Hippocampal formation (tissue), 2 donors: ENCODE results near the gene CLDND2.
A peak's percentile ranks its signal among the peaks of the same experiment; 100 is the strongest.
"Not testable (repeated sequence)": the region's sequence is repeated elsewhere in the genome, so short reads cannot be mapped to it uniquely, and the experiment has no call there.

Experiments used
- DNase-seq, 2 donors: peaks; one replicate each; lab custom pipeline; 2025; lab: John Stamatoyannopoulos, UW

Gene CLDND2, protein sequence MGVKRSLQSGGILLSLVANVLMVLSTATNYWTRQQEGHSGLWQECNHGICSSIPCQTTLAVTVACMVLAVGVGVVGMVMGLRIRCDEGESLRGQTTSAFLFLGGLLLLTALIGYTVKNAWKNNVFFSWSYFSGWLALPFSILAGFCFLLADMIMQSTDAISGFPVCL

DNA sequence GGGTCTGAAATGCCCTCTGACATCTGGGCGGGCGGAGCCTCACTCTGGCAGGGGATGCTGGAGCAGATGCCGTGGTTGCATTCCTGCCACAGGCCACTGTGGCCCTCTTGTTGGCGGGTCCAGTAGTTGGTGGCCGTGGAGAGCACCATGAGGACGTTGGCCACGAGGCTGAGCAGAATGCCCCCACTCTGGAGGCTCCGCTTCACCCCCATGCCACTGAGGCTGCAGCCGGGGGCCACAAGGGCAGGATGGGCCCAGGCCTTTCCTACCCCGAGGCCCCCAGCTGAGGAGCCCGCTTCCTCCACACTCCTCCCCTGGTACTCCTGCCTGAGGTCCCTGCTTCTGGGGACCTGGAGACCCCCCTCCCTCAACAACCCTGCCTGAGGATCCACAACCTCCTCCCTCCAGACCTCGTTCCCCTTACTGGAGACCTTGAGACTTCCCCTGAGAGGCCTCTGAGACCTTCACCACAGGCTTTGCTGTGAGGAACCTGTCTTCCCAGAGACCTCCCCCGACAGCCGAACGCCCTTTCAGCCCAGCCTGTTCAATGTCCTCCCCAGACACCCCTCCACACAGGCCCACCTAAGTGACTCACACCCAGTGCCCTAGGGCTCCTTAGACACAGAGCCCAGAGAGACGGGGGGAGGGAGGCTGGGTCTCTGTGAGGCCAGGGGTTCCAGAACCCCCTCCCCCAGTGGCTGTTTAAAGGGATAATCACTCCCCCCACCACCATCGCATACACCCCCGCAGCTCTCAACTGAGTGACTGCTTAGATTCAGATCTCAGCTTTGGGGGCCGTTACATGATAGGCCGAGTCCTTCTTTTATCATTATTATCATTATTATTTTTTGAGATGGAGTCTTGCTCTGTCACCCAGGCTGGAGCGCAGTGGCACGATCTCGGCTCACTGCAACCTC is at the start of gene CLDND2:
CLDND2 (minus strand) TSS at position 638 of the 917 bp plus-strand sequence; CDS start at position 212, 426 bp downstream.
- DNase-seq: no peak

DNA sequence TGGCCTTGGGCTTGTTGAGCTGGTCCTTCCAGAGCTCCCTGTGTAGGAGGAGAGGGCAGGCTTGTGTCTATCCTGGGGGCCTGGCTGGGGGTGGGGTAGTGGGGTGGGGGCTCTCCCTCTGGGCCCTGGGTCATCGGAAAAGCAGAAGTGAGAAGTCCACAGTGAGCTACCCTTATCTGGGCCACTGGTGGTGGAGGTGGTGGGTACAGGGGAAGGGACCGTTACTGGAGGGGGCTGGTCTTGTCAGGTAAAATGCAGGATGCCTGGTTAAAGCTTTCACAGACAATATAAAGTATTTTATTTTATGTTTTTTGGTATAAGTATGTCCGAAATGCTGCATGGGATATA is 49.0 kb upstream of the CLDND2 start:
- DNase-seq: no peak

DNA sequence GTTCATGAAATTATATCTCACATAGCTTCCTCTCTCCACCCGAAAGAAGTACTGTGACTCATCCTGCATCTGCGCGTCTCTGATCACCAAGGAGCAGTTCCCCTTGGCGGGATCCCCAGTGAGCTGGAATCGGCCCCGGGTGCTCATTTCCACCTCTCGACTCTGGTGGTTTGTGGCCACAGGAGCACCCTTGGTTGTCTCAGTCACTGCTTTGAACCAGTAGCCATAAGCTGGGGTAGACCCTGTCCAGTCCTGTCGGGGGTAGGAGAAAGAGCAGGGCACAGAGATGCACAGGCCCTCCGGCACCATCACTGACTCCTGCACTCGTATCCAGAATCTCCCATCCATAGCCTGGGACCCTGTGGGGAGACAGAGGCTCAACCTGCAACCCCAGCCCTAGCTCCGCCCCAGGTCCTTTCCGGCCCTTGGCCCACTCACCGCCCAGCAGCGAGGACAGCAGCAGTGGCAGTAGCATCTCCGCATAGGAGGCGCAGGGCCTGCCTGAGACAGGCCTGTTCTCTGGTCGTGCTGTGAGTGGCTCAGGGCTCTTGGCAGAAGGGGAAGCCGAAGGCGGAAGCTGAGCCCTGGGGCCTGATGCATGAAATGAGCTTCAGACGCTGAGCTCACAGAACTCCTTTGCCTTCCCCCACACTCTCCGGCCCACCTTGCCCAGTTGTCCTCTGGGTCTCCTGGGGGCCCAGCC is 48.5 kb upstream of the CLDND2 start, which contains the start of gene SIGLEC10:
SIGLEC10 (minus strand) TSS at position 536 of the 703 bp plus-strand sequence; CDS start at position 475, 61 bp downstream.
- peak in 1 of 2 donors; percentile 36 for DNase-seq

DNA sequence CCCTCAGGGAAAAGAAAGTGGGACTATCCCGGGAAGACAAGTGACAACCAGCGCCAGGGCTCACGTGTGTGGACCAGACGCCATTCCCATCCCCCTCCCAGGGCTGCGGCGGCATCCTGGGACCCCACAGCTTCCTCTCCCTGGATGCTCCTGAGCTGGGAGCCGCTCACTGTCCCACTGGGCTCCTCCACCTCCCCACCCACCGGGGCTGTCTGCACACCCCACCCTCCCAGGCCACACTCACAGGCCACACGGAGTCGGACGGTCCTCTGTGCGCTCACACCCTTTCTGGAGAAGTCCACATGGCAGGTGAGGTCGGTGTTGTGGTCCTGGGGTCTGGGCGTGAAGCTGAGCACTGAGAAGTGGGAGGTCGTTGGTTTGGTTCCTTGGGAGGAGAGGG is 47.6 kb upstream of the CLDND2 start:
- not testable (repeated sequence) for DNase-seq

DNA sequence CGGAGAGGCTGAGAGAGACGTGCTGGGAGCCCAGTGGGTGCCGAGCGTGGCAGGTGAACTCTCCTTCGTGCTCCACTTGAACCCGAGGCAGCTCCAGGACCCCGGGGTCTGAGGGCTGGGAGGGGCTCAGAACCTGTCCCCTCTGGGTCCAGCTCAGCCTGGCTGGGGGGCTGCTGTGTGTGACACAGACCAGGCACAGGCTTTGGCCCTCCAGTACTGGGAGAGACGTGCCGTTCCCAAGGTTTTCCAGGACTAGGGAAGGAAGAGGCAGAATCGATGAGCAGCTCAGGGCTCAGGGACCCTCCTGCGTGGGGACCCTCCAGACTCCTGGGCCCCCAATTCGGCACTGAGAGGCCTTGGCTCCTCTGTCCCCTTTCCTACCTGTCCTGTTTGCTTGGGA is 46.4 kb upstream of the CLDND2 start:
- DNase-seq: no peak

DNA sequence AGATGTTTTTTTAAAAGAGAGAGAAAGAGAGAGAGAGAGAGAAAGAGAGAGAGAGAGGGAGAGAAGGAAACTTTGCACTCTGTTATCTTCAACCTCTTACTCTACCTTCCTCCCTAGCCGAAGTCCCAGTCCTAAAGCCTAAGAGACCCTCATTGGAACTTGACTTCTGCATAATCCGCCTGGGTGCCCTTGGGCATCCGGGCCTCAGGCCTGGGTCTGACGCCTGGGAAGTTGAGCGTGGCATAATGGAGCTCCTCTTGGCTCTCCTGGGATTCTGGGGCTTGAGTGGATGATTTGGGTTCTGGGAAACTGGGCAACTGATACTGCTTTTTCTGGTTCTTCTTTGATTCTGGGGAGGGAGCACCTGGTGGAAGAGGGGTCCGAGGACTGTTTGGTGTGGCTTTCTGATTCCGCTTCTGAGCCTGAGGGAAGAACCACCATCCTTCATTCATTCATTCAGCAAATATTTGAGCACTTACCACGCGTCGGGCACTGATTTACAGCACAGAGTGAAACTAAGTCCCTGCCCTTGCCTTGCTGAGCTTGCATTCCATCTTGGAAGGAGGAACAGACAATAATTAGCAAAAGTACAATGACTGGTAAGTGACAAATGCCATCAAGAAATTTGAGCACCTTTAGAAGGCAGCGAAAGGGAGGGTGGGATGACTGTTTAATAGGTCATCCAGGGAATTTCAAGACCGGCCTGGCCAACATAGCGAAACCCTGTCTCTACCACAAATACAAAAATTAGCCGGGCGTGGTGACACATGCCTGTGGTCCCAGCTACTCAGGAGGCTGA is 42.3 kb upstream of the CLDND2 start:
- no peak for DNase-seq

DNA sequence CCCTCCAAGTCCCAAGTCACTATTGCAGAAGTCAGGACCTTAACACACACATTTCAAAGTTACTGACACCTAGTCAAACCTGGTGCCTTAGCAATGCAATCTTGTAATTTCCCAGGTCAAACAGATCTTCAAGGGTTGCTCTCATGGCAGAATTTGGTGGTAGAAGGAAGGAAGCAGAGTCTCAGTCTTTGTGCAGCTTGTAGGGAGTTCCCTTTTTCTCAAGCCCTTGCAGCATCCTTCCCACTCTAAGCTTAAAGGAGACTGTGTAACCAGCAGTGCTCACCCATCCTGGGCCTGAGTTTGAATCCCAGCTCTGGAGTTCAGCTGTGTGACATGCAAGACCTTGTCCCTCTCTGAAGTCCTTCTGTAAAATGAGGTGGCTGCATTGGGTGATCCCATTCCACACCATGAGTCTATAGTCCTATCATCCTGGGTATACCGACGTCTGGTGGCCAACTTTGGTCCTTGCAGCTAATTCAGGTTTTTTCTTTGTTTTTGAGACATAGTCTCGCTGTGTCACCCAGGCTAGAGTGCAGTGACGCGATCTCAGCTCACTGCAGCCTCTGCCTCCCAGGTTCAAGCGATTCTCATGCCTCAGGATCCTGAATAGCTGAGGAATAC is 38.8 kb upstream of the CLDND2 start:
- no peak for DNase-seq

DNA sequence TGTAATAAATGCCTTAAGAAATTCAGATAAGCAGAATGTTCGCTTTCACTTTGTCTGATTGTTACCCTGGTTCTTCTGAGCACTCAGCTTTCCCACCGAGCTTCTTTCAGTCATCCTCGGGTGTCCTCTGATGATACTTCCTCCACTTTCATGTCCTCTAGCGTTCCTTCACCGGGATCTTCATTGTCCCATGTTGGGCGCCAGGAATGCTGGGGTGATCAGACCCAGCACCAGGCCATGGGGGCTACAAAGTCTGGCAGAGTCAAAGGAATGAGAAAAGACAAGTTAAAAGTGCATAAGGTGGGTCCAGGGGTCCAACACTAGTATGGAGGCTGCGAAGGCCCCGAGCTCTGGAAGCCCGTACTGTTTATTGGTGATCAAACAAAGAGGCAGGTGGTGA is 33.3 kb upstream of the CLDND2 start:
- DNase-seq: no peak

DNA sequence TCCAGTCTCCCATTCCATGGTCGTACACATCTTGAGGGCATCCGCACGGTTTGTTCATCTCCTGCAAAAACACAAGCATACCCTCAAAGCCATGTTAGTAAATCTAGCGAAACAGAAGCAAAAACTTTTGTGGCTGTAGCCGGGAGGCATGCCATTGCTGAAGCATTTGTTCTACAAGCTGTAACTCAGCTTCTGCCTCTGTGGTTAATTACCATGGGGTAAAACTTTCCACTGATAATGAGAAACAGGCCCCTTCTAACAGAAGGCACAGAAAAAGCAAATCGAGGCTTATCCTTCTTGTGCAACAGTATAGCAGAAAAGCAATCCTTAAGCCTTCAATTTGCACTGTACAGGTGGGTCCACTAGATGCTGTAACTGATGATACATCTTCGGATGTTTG is 31.1 kb upstream of the CLDND2 start:
- not testable (repeated sequence) for DNase-seq

DNA sequence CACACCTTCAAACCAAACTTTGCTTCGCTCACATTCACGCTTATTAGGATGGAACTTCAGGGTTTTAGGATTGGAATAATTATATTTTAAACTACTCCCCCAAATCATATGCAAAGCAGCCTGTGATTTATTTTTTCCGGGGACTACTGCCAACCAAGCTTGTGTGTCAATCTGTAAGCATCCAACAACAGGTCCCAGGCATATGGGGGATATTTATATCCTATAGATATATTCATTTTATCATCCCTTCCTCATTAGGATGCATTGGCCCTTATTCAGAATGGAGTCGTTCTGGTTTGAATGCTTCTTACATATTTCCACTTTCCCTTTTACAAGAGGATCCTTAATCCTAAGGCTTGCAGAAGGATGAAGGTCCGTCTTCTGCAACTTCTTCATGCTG is 30.4 kb upstream of the CLDND2 start:
- no peak for DNase-seq

DNA sequence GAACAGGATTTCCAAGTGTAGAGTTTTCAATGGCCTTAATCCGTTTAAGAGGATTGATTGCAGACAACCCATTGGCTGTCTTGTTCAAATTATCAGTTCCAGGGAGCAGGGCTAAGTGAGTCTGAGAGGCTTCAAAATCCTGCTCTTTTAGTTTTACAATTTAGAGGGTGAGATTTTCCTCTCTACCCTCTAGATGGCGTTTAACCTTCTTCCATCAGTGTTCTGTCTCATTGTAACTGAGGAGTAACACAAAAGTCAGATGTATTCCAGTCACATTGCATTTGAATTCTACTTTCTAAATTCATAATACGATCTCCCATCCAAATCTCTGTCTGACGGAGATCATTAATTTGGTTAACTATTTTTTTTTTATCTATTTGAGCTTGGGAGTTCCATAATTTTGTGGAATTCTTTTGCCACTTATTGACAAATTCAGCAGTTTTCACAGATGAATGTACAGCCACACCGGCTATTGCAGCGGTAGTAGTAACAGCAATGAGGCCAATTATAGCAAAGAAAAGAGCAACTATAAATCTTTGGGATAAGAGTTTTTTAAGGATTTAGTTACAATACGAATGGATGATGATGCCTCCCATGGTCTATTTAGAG is 29.4 kb upstream of the CLDND2 start:
- DNase-seq: peak in 1 of 2 donors; percentile 50

DNA sequence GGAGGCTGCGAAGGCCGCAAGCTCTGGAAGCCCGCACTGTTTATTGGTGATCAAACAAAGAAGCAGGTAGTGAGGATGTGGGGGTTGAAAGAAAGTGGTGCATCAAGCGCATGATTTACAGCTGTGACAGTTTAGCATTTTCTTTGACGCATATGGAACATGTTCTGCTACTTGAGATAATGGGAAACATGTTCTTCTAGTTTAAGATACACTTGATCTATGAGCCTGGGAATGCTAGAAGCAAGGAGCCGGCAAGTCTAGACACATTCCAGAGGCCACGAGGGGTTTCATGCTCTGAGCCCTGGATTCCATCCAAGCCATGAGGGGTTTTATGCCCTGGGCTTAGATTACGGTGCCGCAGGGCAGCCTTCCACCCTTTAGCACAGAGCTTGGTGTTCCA is 28.6 kb upstream of the CLDND2 start:
- DNase-seq: not testable (repeated sequence)

DNA sequence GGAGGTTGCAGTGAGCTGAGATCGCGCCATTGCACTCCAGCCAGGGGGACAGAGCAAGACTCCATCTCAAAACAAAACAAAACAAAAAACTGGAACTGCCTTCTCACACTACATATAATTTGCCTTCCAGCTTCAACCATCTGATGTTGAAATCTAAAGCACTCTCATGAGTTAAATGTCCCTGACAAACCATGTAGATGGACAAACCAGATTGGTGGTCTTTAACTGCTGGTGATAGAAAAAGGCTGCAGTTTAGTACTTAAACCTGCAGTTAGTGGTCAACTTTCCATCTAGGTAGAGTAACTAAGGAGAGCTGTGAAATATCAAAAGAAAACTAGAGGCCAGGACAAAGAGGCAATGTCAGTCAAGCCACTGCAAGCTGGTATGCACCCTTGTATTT is 27.4 kb upstream of the CLDND2 start:
- no peak for DNase-seq

DNA sequence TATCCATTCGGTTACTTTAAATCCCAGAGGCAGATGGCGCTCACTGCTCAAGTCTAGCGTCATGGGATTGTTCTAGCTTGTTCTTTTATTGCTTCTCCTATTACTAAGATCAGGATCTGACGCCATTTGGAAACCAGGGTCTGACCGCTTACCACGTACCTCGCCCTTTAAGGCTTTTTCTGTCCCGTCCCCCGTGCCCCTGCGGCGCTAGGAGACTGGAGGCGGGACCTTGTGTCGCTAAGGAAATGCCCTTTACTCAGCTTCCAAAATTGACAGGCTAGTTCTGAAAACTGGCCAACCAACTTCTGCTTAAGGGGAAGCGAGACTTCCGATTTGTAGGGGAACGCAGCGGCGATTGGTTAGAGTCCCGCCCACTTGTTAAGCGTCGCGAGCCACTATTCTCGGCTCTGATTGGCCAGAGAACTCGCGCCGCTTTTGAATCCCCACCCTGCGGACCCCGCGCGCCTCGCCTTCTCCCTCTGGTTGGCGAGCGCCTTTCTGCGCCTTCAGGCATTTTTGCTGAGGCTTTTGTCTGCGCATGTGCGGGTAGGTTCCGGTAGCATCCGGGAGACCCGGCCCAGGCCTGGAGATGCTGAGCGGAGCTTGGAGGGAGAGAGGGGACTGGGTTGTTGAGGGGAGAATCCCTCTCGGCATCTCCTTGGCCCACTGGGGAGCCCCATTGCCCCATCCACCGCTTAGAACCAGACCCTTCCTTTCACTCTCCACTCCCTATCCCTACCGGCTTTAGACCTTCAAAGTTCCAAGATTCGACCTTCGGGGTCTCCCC is 25.4 kb upstream of the CLDND2 start:
- DNase-seq: peak; percentile 85 to 92

DNA sequence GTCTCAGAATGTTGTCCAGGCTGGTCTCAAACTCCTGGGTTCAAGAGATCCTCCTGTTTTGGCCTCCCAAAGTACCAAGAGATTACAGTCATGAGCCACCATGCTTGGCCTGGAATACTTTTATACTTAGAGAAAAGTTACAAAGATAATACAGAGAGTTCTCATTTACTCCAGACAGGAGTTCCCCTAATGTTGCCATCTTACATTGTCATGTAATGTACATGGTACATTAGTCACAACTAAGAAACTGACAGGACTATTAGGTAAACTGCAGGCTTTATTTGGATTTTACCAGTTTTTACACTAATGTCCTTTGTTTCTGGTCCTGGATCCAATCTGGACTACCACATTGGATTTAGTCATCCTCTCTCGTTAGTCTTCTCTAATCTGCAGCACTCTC is 23.9 kb upstream of the CLDND2 start:
- DNase-seq: no peak

DNA sequence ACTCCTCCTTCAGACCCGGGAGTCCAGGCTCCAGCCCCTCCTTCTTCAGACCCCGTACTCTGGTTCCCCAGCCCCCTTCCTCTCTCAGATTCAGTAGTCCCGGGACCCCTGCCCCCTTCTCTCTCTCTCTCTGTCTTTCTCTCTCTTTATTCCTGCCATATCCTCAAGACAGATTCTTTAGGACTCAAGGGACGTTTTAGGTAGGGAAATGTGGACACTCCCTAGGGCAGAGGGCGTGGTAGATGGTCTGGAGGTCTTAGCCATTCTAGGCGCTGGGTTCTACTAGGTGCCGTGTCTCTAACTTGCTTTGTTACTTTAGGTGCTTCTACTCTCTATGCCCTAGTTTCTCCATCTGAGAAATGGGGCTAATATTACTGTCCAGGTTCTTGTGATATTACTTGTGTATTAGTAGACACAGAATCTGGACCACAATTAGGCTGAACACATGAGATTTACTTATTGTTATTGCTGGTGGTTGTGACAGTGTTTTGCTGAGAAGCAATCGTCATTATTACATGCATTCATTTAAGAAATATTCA is 22.3 kb upstream of the CLDND2 start:
- DNase-seq: no peak

DNA sequence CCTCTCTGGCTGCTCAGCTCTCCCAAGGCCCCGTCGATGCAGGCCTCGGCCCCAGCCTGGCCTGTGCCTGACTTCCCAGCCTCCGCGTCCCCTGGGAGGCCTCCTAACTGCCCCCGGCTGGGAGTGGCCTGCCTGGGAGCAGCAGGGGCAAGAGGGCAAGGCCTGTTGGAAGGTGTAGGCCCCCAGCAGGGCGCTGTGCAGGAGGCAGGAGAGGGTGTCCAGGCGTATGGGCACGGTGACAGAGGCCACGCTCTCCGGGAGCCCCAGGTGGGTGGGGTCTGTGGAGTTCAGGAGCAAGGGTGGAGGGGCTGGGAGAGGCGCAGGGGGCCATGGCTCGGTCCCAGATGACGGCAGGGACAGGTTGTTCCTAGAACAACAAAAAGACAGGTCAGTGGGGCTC is 20.3 kb upstream of the CLDND2 start:
- DNase-seq: no peak

DNA sequence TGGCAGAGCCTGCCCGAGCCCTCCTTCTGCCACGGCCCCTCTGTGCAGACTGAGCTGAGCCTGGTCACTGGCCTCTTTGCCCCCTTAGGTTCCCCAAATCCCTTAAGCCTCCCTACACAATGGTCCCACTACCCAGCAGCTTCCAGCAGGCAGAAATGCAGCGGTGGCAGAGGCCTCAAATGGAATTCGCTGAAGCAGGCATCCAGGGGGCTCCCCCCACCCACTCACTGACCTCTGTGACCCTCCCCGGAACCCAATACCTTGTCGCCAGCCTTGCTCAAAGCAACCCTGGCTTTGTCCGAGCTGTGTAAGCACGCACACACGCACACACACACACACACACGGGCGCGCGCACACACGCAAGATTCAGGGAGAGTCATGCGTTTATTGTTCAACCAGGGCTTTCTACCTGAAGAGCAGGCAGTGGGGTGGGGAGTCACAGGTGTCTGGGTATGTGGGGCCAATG is 19.2 kb upstream of the CLDND2 start, which contains the start of gene LIM2:
LIM2 (minus strand) TSS at position 51 of the 466 bp plus-strand sequence. CDS start 531 bp downstream, outside the sequence.
- DNase-seq: no peak

DNA sequence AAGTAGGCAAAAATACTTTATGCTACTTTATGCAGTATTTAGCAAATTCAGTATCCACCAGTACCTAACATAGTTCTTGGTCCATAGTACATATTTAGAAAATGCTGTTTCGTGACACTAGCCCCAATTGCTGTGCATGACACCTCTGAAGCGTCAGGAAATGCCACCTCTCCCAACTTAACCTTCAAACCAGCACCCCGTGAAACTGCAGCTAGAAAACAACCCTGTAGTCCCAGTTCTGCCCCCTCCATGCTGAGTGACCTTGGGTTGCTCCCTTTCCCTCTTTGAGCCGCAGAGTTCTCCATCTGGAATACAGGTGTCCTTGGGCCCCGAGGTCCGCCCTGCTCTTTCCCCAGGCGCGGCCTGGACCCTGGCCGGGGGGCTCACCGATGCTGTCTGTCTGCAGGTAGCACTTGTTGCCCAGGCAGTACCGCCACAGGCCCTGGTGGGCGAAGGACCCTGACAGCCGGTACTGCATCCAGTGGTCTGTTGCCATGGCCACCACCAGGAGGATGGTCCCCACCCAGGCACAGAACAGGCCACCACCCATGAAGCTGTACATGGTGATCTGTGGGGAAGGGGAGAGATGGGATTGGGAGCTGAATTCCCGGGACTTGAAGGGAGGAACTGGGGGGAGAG is 18.2 kb upstream of the CLDND2 start:
- no peak for DNase-seq
